Endothelial cell (in vitro differentiated cells): ENCODE measurements around the gene MVB12B. TPM values are rescaled to one million over a fixed set of nuclear protein-coding genes. Genes with fewer than 3 reads are reported as not detected.

Experiments used
- DNase-seq: peaks from one replicate; pipeline ENCODE4 v3.0.0; 2021; ENCODE audit warnings: low spot score
- H3K27ac Mint-ChIP-seq: one replicate; pipeline ENCODE4 v1.8.0; 2021; ENCODE audit warnings: mixed read lengths, inconsistent platforms; ENCODE audit not compliant: unreplicated experiment
- H3K27me3 Mint-ChIP-seq: one replicate; pipeline ENCODE4 v1.8.0; 2021; ENCODE audit warnings: mild to moderate bottlenecking, moderate library complexity, mixed read lengths, inconsistent platforms; ENCODE audit not compliant: unreplicated experiment
- H3K36me3 Mint-ChIP-seq: one replicate; pipeline ENCODE4 v1.8.0; 2021; ENCODE audit warnings: mild to moderate bottlenecking, low read depth, mixed read lengths, inconsistent platforms; ENCODE audit not compliant: unreplicated experiment
- H3K4me1 Mint-ChIP-seq: one replicate; pipeline ENCODE4 v1.8.0; 2021; ENCODE audit warnings: mild to moderate bottlenecking, mixed read lengths, inconsistent platforms; ENCODE audit not compliant: unreplicated experiment
- H3K4me3 Mint-ChIP-seq: one replicate; pipeline ENCODE4 v1.8.0; 2021; ENCODE audit warnings: mild to moderate bottlenecking, mixed read lengths, inconsistent platforms; ENCODE audit not compliant: unreplicated experiment
- H3K9me3 Mint-ChIP-seq: one replicate; pipeline ENCODE4 v1.8.0; 2021; ENCODE audit warnings: mixed read lengths, inconsistent platforms; ENCODE audit not compliant: unreplicated experiment
- CTCF ChIP-seq: fragments of 200-600 bp; sonication (generic); IDR thresholded peaks from one replicate; pipeline ENCODE4 v1.5.0; 2021; ENCODE audit warnings: antibody characterized with exemption; ENCODE audit not compliant: unreplicated experiment
- total RNA-seq: library from RNA; stranded (reverse); fragmentation: NEBNext Ultra II Directional; extraction: Animal tissue kit (Norgen Biotek cat#: 25700); gene quantifications from one replicate; pipeline ENCODE4 v1.2.1, GENCODE V29; 2021; ENCODE audit not compliant: unreplicated experiment

Gene MVB12B
- total RNA-seq, 1 donor from 2014 or later: 18.8 TPM

DNA sequence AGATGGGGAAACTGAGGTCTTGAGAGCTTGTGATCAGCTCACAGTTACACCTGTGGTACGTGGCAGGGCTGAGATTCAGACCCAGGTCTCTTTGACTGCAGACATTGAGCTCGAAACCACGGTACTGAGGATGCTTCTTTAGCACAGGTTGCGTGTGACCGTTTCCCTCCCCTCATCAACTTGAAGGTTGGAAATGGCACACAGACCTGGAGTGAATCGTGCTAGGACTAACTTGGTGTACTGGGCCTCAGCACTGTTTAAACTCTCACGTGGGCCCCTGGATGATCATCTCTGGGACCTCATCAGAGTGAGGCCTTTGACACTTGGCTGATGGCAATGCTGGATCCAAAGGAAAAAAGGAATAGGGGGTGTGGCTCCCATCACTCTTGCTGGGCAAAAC, 106.0 kb downstream of the MVB12B start:
- Mint-ChIP-seq H3K4me1 (no peaks in the 10 kb centered on the region), H3K27me3 (no peaks in the 10 kb centered on the region), H3K4me3 (no peak overlapping the region), H3K27ac (no peak overlapping the region), H3K36me3 (peaks cover 5% of the 10 kb centered on the region), H3K9me3 (no peaks in the 10 kb centered on the region)
- TF ChIP-seq CTCF: no peak
- DNase-seq: no peak

GRCh38 chr9:126435105-126435504, 108.5 kb downstream of the MVB12B start:
- no peak for TF ChIP-seq CTCF
- no peak for DNase-seq
- no peaks in the 10 kb centered on the region for H3K4me1 Mint-ChIP-seq
- H3K27me3 Mint-ChIP-seq: no peaks in the 10 kb centered on the region
- H3K4me3 Mint-ChIP-seq: no peak overlapping the region
- peaks cover 3% of the 10 kb centered on the region for H3K36me3 Mint-ChIP-seq
- no peaks in the 10 kb centered on the region for H3K9me3 Mint-ChIP-seq
- H3K27ac Mint-ChIP-seq: no peak overlapping the region

- no peaks in the 10 kb centered on the region for H3K4me1 Mint-ChIP-seq
- DNase-seq: no peak
- no peaks in the 10 kb centered on the region for H3K27me3 Mint-ChIP-seq
- no peak overlapping the region for H3K4me3 Mint-ChIP-seq
- TF ChIP-seq CTCF: no peak
- H3K9me3 Mint-ChIP-seq: no peaks in the 10 kb centered on the region
- H3K36me3 Mint-ChIP-seq: no peaks in the 10 kb centered on the region
- H3K27ac Mint-ChIP-seq: no peak overlapping the region
These were observed 109.0 kb downstream of the MVB12B start for GRCh38 chr9:126435626-126436025.

GRCh38 chr9:126436545-126437267, 110.1 kb downstream of the MVB12B start:
- no peak overlapping the region for H3K27ac Mint-ChIP-seq
- no peak overlapping the region for H3K4me3 Mint-ChIP-seq
- TF ChIP-seq CTCF: no peak
- no peaks in the 10 kb centered on the region for H3K4me1 Mint-ChIP-seq
- DNase-seq: no peak
- H3K9me3 Mint-ChIP-seq: no peaks in the 10 kb centered on the region
- H3K36me3 Mint-ChIP-seq: no peaks in the 10 kb centered on the region
- H3K27me3 Mint-ChIP-seq: no peaks in the 10 kb centered on the region

GRCh38 chr9:126437268-126437666, 110.6 kb downstream of the MVB12B start:
- Mint-ChIP-seq H3K27ac (no peak overlapping the region), H3K27me3 (no peaks in the 10 kb centered on the region), H3K36me3 (no peaks in the 10 kb centered on the region), H3K4me3 (no peak overlapping the region), H3K4me1 (no peaks in the 10 kb centered on the region), H3K9me3 (no peaks in the 10 kb centered on the region)
- no peak for DNase-seq
- TF ChIP-seq CTCF: no peak
